GM10266 (cell line): ENCODE data around the gene DMXL1.
"Not testable (repeated sequence)": the region's sequence is repeated elsewhere in the genome, so short reads cannot be mapped to it uniquely, and the experiment has no call there.

Experiments
- DNase-seq: peaks from one replicate; pipeline ENCODE4 v3.0.0; 2012; ENCODE audit errors: extremely low spot score
- CTCF ChIP-seq: IDR thresholded peaks from 2 replicates; pipeline ENCODE4 v1.5.1; 2012; ENCODE audit warnings: mild to moderate bottlenecking, low read depth; ENCODE audit not compliant: control insufficient read depth, insufficient read depth; ENCODE audit errors: missing control alignments

DMXL1 gene

GRCh38 chr5:119238265-119239118, 167.6 kb downstream of the DMXL1 start:
- DNase-seq: no peak
- no peak for TF ChIP-seq CTCF

- DNase-seq: no peak
- TF ChIP-seq CTCF: no peak
Measured at GRCh38 chr5:119239119-119239417, 168.2 kb downstream of the DMXL1 start.

- not testable (repeated sequence) for DNase-seq
Measured at GRCh38 chr5:119239826-119240225, 168.9 kb downstream of the DMXL1 start.

GRCh38 chr5:119243888-119244287, 173.0 kb downstream of the DMXL1 start:
- DNase-seq: no peak
- no peak for TF ChIP-seq CTCF

GRCh38 chr5:119250946-119251901, 180.3 kb downstream of the DMXL1 start:
- DNase-seq: no peak
- TF ChIP-seq CTCF: no peak

- DNase-seq: no peak
Measured at GRCh38 chr5:119255571-119256356, 184.9 kb downstream of the DMXL1 start.

More at GRCh38 chr5:119255571-119256356, 184.9 kb downstream of the DMXL1 start:
- no peak for TF ChIP-seq CTCF
